ENCODE data around the gene GRID1.
"Not testable (repeated sequence)": the region's sequence is repeated elsewhere in the genome, so short reads cannot be mapped to it uniquely, and the experiment has no call there.

The GRID1 gene

DNA sequence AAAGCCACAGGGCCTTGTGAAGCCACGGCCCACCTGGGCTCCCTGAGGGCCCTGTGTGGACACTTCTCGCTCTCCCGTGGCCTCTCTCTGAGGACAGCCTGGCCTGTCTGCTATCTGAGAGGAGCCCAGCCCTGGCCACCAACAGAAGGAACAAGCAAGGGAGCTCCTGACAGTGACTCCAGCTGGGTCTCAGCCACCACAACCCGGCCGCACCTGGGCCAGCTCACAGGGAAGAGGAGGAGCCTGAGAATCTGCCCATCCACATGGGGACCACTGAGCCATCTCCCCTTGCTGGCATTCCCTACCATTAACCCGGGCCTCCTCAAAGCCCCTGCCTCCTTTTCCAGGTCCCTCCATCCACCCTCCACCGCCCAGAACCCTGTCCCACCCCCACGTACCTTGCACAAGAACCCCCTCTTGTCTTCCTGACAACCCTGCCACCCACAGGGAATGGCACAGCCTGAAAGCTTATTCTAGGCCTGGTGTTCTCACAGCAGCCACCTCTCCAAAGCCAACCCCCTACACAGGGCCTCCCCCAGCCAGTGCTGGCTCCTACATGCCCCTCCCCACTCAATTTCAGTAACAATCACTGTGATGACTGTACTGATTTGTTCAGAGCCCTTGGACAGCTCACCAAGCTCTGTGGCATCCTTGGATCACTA, 120.2 kb downstream of the GRID1 start:
- no peak for DNase-seq

- DNase-seq = no peak
These were observed 121.6 kb downstream of the GRID1 start for GRCh38 chr10:86245015-86245394.

DNA sequence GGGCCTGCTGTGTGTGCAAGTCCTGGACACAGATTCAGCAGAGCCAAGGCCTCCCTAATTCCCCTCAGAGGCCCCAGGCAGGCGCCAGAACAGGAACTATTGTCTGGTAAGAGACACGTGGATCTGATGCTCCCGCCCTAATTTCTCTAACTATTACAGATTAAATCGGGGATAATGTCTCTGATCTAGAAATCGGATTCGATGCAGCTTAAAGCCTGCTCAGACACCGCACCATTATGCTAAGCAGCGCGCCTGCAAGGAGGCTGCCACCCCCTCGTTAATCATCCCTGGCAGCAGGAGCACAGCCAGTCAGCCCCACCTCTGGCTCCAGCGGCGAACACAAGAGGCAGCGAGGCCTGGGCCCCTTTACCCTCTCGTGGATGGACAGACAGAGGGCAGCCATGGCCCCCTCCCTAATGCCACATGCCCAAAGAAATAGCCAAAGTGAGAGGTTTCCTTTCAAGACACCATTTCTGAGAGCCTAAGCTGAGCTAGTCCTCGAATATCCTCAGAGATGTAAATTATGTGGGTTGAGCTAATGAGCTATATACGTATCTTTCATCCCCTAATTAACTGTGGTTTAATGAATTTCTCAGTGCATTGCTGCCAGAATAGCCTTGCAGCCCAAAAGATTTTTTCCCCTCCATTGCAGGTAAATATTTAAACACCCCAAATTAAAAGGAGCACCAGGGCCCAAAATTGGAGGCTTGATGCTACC, 122.1 kb downstream of the GRID1 start:
- DNase-seq = no peak

DNA sequence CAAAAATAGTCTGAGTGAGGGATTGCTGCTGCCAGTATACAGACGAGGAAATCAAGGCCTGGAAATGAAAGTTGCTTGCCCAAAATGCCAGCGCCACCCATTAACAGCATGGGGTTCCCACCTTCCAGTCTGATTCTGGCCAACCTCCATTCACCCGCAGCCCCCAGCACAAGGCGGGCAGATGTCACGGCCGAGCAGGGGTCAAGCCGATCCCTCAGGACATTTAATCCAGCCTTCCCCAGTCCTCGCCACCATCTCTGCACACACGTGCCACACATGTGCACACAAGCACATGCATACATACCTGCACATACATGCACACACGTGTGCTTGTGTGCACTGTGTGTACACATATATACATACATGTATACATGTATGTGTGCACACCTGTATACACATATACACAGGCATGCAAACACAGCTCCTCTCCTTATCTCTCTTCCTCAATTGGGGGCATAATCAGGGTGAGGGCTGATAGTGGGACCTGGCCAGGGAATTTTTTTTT, 122.9 kb downstream of the GRID1 start:
- DNase-seq = no peak

DNA sequence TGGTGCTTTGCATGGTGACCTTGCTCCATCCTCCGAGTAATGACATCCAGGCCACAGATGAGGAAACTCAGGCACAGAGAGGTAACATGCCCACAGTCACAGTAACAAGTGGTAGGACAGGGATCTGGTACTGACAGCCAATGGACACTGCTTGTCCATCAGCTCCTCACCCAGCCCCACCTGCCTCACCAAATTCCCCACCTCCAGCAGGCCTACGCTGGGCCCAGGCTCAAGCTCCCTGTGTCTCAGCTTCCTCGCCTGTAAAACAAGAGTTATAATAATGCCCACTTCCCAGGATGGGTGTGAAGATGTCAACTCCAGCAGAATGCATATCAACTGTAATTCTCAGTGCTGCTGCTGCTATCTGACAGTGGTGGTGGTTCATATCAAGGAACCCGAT, 123.8 kb downstream of the GRID1 start:
- DNase-seq = no peak

GRCh38 chr10:86238089-86238488, 128.5 kb downstream of the GRID1 start:
- not testable (repeated sequence) for DNase-seq

DNA sequence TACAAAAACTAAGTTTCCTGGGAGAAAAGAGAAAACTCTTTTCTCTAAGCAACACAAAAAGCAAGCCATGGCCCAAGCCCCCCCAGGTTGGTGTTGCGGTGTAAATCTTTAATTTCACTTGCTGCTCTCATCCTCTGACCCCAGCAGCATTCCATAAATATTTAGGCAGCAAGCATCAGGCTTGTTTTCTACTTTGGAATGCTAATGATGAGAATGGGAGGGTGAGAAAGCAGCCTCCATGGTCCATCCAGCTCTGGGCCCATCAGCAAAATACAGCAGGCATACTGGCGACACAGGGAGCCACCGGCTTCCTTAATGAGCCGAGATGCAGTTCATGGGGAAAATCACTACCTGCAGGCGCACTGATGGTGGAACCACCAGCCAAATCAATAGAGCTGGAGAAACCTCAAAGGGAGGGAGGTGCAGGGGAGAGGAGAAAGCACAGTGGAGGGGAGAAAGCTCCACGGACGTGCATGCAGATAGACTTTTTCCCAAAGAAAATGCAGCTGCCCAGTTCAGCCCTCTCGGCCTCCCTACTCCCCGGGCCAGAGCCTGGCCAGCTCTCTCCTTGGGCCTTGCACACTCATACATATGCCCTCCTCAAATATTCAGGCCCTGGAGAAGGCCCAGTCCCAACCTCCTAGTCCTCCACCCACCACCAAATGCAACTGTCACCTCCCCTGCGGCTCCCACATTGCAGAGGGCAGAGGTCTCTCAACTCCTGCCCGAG, 131.9 kb downstream of the GRID1 start:
- no peak for DNase-seq

DNA sequence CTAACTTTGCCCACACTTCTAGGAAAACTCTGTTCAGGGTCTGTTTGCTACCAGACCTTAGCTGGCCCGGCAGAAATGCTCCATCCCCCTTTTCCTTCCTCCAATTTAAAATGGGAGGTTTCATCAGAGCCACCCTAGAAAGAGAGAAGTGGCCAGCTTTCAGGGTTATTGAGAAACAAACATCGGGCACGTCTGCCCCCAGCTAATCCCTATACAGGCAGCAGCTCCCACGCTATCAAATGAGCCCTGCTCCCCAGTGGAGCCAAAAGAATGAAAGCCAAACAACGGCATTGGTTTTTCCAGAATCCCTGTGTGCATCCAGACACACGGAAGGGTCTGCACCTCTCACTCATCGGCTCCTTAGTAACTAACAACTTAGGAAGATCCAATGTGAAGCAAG, 132.5 kb downstream of the GRID1 start:
- DNase-seq = no peak

DNA sequence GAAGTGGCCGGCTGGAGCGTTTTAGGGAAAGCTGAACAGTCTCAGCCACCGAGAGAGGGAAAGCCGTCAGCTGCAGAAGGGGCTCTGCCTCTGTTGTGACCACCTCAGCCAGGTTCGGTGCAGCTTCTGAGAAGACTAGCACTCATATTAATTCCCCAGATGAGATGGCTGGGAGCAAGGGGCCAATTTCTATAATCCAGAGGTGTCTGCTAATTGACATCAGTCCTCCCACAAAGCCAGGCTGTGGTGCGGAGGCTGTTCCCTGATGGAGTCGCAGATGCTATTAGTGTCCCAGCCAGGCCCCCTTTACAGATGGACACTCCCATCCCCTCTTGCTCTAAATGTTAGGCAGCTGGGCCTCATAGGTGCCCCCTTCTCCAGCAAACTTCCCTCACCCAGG, 133.5 kb downstream of the GRID1 start:
- no peak for DNase-seq

DNA sequence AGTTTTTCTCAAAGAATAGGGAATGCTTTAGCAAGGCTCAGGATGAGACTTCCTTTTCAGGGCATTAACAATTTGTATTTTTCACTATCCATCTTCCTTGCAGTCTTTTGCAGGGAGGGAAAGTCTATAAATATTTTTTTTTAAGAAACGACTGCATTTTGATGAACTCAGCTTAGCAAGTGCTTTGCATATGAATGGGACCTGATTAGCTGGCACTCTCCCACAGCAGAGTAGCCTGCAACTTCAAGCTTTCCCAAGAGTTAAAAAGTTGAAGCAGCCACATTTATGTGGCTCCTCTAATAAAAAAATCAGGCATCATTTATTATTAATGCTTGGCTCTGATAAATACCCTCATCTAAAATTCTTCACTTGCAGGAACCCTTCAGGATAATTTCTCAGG, 134.0 kb downstream of the GRID1 start:
- DNase-seq = no peak

- no peak for DNase-seq
These were observed 134.6 kb downstream of the GRID1 start for GRCh38 chr10:86231796-86232560.

GRCh38 chr10:86230557-86231180, 135.9 kb downstream of the GRID1 start:
- DNase-seq = no peak

- no peak for DNase-seq
These were observed 136.6 kb downstream of the GRID1 start for GRCh38 chr10:86229811-86230556.

DNA sequence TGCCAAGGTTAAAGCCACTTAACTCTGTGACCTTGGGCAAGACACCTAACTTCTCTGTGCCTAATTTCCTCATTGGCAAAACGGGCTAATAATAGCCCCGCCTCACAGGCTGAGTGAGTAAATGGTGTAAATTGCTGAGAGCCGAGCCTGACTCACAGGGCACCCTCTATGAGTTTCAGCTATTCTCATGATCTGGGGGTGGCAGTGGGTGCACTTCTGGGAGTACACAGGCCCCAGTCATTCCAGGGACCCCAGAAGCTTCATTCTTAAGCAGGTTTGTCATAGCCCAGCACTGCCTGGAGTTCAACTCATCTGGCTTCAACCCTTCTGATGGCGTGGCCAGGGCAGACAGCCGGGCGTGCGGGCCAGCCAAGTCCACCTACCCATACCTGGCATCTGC, 137.2 kb downstream of the GRID1 start:
- no peak for DNase-seq

DNA sequence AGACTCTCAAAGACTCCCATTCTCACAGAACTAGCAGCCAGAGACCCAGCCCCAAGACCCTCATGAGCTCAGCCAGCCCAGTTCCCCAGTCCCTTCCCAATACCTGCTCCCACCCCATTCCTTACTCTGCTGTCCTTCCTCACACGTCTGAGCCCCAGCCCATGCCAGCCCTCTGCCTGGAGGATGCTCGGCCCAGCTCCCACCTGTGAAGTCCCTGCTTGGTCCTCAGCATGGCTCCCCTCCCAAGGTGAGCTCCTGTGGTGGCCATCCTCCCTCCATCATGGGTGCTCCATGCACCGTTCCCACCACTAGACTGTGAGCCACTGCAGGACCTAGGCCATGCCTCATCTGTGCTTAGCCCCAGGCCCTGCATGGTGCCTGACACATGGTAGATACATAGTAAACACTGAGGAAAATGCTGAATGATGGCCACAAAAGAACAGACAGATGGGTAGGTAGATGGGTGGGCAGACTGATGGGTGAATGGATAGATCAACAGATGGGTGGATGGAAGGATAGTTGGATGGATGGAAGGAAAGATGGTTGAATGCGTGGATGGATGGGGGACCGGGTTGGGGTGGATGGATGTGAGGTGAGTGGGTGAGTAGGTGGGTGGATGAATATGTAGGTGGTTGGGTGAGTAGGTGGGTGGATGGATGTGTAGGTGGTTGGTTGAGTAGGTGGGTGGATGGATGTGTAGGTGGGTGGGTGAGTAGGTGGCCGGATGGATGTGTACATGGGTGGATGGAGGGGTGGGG, 138.9 kb downstream of the GRID1 start:
- no peak for DNase-seq

DNA sequence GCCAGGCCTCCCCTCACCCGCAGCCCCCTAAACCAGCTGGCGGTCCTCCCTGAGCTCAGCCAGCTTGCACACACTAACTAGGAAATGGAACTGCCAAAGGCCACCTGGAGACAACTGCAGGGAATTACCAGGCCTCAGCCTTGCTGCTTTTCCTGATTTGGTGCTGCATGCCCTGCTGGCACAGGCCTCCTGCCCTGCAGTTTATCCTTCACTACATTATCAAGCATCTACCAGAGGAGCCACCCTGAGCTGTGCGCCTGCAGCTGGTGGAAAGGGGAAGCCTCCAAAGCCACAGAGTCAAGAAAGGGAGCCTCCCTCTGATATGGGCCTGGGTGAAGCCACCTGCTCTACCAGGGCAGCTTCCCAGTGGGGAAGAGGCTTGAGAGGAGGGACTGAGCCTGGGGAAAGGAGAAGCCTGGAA, 139.8 kb downstream of the GRID1 start:
- no peak for DNase-seq

GRCh38 chr10:86226016-86226415, 140.6 kb downstream of the GRID1 start:
- DNase-seq = no peak

GRCh38 chr10:86225103-86225782, 141.4 kb downstream of the GRID1 start:
- no peak for DNase-seq

GRCh38 chr10:86224354-86225102, 142.1 kb downstream of the GRID1 start:
- peak; percentile 1 for DNase-seq

GRCh38 chr10:86223256-86223655, 143.3 kb downstream of the GRID1 start:
- no peak for DNase-seq

All from NCI-H510A treated with DMSO at 0.1 percent for 48 hours (cell line).